ENCODE data around the gene DYNLL1. TPM values are rescaled to one million over a fixed set of nuclear protein-coding genes. Genes with fewer than 3 reads are reported as not detected.

The DYNLL1 gene
- total and polyA plus RNA-seq, 2 of the 4 experiments (the other 2 are of a cell fraction), result 663 to 696 TPM

DNA sequence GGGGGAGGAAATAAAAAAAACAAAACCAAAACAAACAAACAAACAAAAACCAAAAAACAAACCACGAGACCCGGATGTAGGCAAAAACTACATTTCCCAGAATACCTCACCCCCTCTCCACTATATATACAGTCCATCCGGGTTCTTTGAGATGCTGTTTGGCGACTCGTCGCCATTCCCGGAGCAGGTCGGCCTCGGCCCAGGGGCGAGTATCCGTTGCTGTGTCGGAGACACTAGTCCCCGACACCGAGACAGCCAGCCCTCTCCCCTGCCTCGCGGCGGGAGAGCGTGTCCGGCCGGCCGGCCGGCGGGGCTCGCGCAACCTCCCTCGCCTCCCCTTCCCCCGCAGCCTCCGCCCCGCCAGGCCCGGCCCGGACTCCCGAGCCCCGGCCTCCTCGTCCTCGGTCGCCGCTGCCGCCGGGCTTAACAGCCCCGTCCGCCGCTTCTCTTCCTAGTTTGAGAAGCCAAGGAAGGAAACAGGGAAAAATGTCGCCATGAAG is 38.3 kb downstream of the DYNLL1 start, which contains the start of gene RNF10:
Gene RNF10 (plus strand): TSS at position 154 of the 500 bp plus-strand sequence. CDS start 456 bp downstream, outside the sequence.
- in situ Hi-C loops (cut with MboI; ENCODE audit: low sequenced_read_pairs), result no loop called here
- peak within 1 kb of the TSS; percentile 94 for H3K14ac ChIP-seq (replicated peaks; ENCODE audit: low read depth, low read length)
- ATAC-seq (ENCODE audit: low read depth) (peak; percentile 71), DNase-seq (peak; percentile 86)
- dilution Hi-C loops (cut with HindIII; ENCODE audit: low sequenced_read_pairs, unreplicated experiment), result no loop called here
- H4K20me1 ChIP-seq (ENCODE audit: insufficient read depth, low read length), result peaks cover 47% of the 10 kb centered on the region
- H3K79me1 ChIP-seq (ENCODE audit: low read depth in 1 of 2, low read length in 2 of 2), result peaks cover 5 to 45% of the 10 kb centered on the region in 2 experiments; a peak in 3 of 4 replicates
- H3K27me3 ChIP-seq (ENCODE audit: control insufficient read depth, insufficient read depth, low read length), result no peaks in the 10 kb centered on the region
- H3K23ac ChIP-seq (ENCODE audit: low read depth, low read length), result peak within 1 kb of the TSS; percentile 97
- intact Hi-C loops (cut with micrococcal nuclease), result no loop called here
- H3K4me3 ChIP-seq (ENCODE audit: insufficient read depth, low read depth, low read length), result peak within 1 kb of the TSS; percentile 58
- peak within 1 kb of the TSS; percentile 21 to 88; a peak in 2 of 4 replicates for H4K8ac ChIP-seq (ENCODE audit: low read depth in 2 of 2, low read length in 2 of 2)
- no peak within 1 kb of the TSS for H2BK20ac ChIP-seq (ENCODE audit: low read depth, low read length)
- TF ChIP-seq MAZ (IDR thresholded peaks at IDR 0.05; ENCODE audit: borderline replicate concordance, low read depth, low read length), result peak; percentile 44; the same call in 1 of the 2 replicates
- TF ChIP-seq POLR2A (IDR thresholded peaks at IDR 0.05; ENCODE audit: low read depth, low read length), result peak; percentile 96
- TF ChIP-seq, protein P1, sequence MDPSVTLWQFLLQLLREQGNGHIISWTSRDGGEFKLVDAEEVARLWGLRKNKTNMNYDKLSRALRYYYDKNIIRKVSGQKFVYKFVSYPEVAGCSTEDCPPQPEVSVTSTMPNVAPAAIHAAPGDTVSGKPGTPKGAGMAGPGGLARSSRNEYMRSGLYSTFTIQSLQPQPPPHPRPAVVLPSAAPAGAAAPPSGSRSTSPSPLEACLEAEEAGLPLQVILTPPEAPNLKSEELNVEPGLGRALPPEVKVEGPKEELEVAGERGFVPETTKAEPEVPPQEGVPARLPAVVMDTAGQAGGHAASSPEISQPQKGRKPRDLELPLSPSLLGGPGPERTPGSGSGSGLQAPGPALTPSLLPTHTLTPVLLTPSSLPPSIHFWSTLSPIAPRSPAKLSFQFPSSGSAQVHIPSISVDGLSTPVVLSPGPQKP (IDR thresholded peaks at IDR 0.05; ENCODE audit: borderline replicate concordance, low read depth, low read length), result no peak
- no peak within 1 kb of the TSS for H4K5ac ChIP-seq (ENCODE audit: low read depth, low read length)
- peaks cover 3% of the 10 kb centered on the region; the same call in 1 of the 2 replicates for H3K36me3 ChIP-seq (ENCODE audit: control insufficient read depth, insufficient read depth, low read length)
- peak within 1 kb of the TSS; percentile 98 for H3K4me2 ChIP-seq (ENCODE audit: low read depth, low read length)
- peak within 1 kb of the TSS; percentile 78 for H3K4ac ChIP-seq (ENCODE audit: low read depth, low read length)
- TSS peak; percentile 68 for BruUV-seq (replicated peaks)
- H2AFZ ChIP-seq (replicated peaks; ENCODE audit: low read length, poor library complexity), result peak within 1 kb of the TSS; percentile 91
- no peak within 1 kb of the TSS for H2BK120ac ChIP-seq (ENCODE audit: low read depth, low read length)
- peaks cover 11% of the 10 kb centered on the region; the same call in 1 of the 2 replicates for H3K4me1 ChIP-seq (ENCODE audit: control insufficient read depth, insufficient read depth, low read length)
- CTCF ChIA-PET, result no interaction called here
- H2BK5ac ChIP-seq (ENCODE audit: low read depth, low read length, poor library complexity, severe bottlenecking), result peak within 1 kb of the TSS; percentile 69
- peak within 1 kb of the TSS; percentile 55; the same call in 1 of the 2 replicates for H4K91ac ChIP-seq (ENCODE audit: insufficient read depth, low read depth, low read length)
- no peak within 1 kb of the TSS for H2BK15ac ChIP-seq (ENCODE audit: low read depth, low read length)
- peak within 1 kb of the TSS; percentile 61 for H3K9ac ChIP-seq (ENCODE audit: low read depth, low read length)
- peak within 1 kb of the TSS; percentile 97 for H2AK9ac ChIP-seq (replicated peaks; ENCODE audit: low read depth, low read length, poor library complexity)
- peak within 1 kb of the TSS; percentile 31; the same call in 1 of the 2 replicates for H2AK5ac ChIP-seq (ENCODE audit: low read depth, low read length)
- peaks cover 22% of the 10 kb centered on the region for H3K9me1 ChIP-seq (ENCODE audit: insufficient read depth, low read length)
- H3K27ac ChIP-seq (ENCODE audit: insufficient read depth, low read length), result peak within 1 kb of the TSS; percentile 55
- no peak within 1 kb of the TSS; the same call in 1 of the 2 replicates for H3K18ac ChIP-seq (ENCODE audit: low read depth, low read length)
- H3K9me3 ChIP-seq (ENCODE audit: control insufficient read depth, insufficient read depth, low read length), result no peaks in the 10 kb centered on the region
- 0% methylated on average over 16 of the region's 43 CpGs; no CpG with 5 or more reads in 1 of the 2 experiments for WGBS, 2 experiments (ENCODE audit: extremely low coverage in 2 of 2, insufficient read length in 1 of 2)
- peak within 1 kb of the TSS; percentile 74; the same call in 1 of the 2 replicates for H3K56ac ChIP-seq (ENCODE audit: extremely low read depth, insufficient read depth, low read length)
- POLR2A ChIA-PET (ENCODE audit: unreplicated experiment), result no interaction called here

All from IMR-90 (cell line).